ENCODE measurements around the gene RBMS3. TPM values are rescaled to one million over a fixed set of nuclear protein-coding genes. Genes with fewer than 3 reads are reported as not detected.
A peak's percentile ranks its signal among the peaks of the same experiment; 100 is the strongest.

RBMS3 gene
- total RNA-seq, 4 donors from 2014 or later, result 51.5 to 76.0 (median 66.6) TPM

DNA sequence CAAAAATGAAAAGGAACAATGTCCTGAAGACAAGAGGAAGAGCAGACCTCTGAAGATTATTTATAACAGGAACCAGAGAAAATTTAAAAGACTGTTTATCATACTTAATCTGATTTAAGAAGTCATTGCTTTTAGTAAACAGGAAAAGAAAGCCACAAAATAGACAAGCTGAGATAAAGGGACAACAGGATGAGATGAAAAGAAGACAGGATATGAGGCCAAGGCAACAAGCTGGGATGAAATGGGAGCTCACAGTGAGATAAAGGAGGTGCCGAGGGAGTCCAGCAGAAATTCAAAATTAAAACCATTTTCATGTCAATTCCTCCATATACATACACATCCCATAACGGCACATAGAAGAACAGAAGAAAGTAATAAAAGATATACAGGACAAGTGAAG, 277.0 kb downstream of the RBMS3 start:
- no peak overlapping the region for H3K4me3 ChIP-seq
- WGBS, 2 donors (ENCODE audit: low coverage in 1 of 2), result 71 to 92% methylated on average over 2 of the region's 2 CpGs
- no peak for ATAC-seq
- peaks cover 0 to 15% (median 0%) of the 10 kb centered on the region in 3 donors for H3K4me1 ChIP-seq
- H3K27me3 ChIP-seq, result no peaks in the 10 kb centered on the region
- TF ChIP-seq POLR2AphosphoS5 (IDR thresholded peaks at IDR 0.05) (no peak), POLR2A (IDR thresholded peaks at IDR 0.05) (no peak)
- TF ChIP-seq, protein P1, sequence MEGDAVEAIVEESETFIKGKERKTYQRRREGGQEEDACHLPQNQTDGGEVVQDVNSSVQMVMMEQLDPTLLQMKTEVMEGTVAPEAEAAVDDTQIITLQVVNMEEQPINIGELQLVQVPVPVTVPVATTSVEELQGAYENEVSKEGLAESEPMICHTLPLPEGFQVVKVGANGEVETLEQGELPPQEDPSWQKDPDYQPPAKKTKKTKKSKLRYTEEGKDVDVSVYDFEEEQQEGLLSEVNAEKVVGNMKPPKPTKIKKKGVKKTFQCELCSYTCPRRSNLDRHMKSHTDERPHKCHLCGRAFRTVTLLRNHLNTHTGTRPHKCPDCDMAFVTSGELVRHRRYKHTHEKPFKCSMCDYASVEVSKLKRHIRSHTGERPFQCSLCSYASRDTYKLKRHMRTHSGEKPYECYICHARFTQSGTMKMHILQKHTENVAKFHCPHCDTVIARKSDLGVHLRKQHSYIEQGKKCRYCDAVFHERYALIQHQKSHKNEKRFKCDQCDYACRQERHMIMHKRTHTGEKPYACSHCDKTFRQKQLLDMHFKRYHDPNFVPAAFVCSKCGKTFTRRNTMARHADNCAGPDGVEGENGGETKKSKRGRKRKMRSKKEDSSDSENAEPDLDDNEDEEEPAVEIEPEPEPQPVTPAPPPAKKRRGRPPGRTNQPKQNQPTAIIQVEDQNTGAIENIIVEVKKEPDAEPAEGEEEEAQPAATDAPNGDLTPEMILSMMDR (IDR thresholded peaks at IDR 0.05), result no peak
- H3K9me3 ChIP-seq, result no peaks in the 10 kb centered on the region
- H3K36me3 ChIP-seq, result no peaks in the 10 kb centered on the region
- H3K27ac ChIP-seq, result no peak overlapping the region

DNA sequence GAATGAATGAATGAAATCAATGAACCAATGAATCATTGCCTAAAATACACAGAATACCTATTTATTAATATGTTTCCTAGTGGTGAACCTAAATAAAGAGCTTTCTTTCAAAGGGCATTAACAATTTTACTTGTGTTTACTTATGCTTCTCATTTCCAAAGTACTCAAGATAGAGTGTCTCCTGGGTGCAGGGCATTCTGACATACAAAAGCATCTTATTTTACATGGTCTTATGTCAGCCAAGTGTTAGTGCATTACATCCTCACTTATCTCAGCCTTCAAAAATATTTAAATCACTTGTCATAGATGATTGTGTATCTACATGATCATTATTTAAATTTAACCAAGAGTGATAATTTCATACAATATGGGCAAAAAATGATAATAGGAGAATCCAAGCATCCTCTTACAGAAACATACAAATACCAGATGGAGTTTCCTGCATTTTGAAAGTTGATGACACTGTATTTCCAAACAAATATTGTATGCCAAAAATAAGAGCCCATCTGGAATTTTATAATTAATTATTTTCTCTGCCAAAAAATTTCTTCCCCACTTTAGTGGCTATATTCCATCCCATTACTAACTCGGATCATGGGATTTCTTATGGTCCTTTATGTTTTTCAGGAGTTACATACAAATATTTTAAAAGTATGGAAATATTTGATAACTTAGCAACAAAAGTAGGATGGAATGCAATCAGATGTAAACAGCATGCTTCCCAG, 279.0 kb downstream of the RBMS3 start:
- no peak overlapping the region for H3K4me3 ChIP-seq
- no peaks in the 10 kb centered on the region for H3K27me3 ChIP-seq
- ATAC-seq, result no peak
- TF ChIP-seq POLR2AphosphoS5 (IDR thresholded peaks at IDR 0.05) (no peak), EP300 (IDR thresholded peaks at IDR 0.05) (no peak), POLR2A (IDR thresholded peaks at IDR 0.05) (no peak)
- TF ChIP-seq, protein P1 (IDR thresholded peaks at IDR 0.05), result no peak
- 31 to 42% methylated on average over 1 of the region's 1 CpG for WGBS, 2 donors (ENCODE audit: low coverage in 1 of 2)
- no peak overlapping the region for H3K27ac ChIP-seq
- no peaks in the 10 kb centered on the region for H3K9me3 ChIP-seq
- peaks cover 0 to 5% (median 0%) of the 10 kb centered on the region in 3 donors for H3K4me1 ChIP-seq
- H3K36me3 ChIP-seq, result no peaks in the 10 kb centered on the region

DNA sequence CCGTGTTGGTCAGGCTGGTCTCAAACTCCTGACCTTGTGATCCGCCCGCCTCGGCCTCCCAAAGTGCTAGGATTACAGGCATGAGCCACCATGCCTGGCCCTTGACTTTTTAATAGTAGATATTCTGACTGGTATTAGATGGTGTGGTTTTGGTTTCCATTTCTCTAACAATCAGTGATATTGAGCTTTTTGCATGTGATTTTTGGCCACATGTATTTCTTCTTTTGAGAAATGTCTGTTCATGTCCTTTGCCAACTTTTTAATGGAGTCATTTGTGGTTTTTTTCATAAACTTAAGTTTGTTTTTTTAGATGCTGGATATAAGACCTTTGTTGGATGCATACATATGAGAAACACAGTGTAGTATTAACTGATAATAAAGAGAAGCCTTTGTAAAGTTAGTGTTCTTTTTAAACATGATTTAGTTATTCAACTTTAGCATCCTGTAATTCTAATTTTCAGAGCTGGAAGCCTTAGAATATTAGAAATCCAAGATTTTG, 280.8 kb downstream of the RBMS3 start:
- Histone ChIP-seq H3K27ac (peak overlapping the region in 1 of 4 donors; percentile 12), H3K9me3 (no peaks in the 10 kb centered on the region), H3K27me3 (no peaks in the 10 kb centered on the region), H3K36me3 (no peaks in the 10 kb centered on the region), H3K4me3 (no peak overlapping the region), H3K4me1 (peaks cover 0 to 9% (median 0%) of the 10 kb centered on the region in 3 donors)
- WGBS, 2 donors (ENCODE audit: low coverage in 1 of 2), result 77% methylated on average over 4 of the region's 4 CpGs; no CpG with 5 or more reads in 1 of the 2 donors
- no peak for ATAC-seq
- TF ChIP-seq POLR2AphosphoS5 (IDR thresholded peaks at IDR 0.05), result no peak
- no peak for TF ChIP-seq POLR2A (IDR thresholded peaks at IDR 0.05)
- TF ChIP-seq, protein P1 (IDR thresholded peaks at IDR 0.05), result no peak
- no peak for TF ChIP-seq EP300 (IDR thresholded peaks at IDR 0.05)

DNA sequence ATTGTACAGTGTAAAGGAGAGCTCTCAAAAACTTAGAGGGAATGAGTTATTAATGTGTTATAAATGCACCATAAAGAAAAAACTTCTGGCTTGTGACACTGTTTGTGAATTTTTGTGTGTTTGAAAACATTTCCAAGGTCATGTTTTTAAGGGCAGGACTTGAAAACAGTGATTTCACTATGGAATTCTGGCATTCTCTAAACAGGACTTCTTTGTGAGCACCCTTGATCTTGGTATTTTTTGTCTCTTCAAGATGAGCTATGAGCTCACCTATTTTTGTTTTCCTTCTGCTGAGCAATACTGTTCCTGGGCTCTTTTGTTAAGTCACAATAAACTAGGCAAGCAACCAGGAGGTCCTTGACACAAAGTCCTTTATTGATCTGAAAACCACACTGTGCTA, 284.4 kb downstream of the RBMS3 start:
- H3K36me3 ChIP-seq, result no peaks in the 10 kb centered on the region
- no peak overlapping the region for H3K4me3 ChIP-seq
- no peaks in the 10 kb centered on the region for H3K27me3 ChIP-seq
- TF ChIP-seq EP300 (IDR thresholded peaks at IDR 0.05), result no peak
- TF ChIP-seq POLR2AphosphoS5 (IDR thresholded peaks at IDR 0.05), result no peak
- no peak for TF ChIP-seq POLR2A (IDR thresholded peaks at IDR 0.05)
- TF ChIP-seq, protein P1 (IDR thresholded peaks at IDR 0.05), result no peak
- no peak for ATAC-seq
- no peak overlapping the region for H3K27ac ChIP-seq
- peaks cover 0 to 22% (median 0%) of the 10 kb centered on the region in 3 donors for H3K4me1 ChIP-seq
- H3K9me3 ChIP-seq, result no peaks in the 10 kb centered on the region

DNA sequence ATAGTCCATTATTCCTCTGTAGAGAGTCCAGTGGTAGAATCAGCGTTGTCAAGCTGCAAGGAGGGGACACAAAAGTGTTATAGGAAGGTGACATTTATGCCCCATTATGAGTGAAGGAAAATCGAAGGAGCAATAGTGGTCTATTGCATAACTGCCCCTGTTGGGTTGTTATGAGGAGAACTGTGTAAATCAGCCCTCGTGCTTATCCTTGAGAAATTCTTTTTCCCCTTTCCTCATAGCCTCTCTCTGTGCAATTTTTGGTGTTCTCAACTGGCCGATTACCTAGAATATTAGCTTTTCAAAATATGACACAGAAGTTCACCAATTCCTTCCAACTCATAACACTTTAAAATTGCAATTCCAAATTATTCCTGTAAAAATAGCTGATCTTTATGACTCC, 286.6 kb downstream of the RBMS3 start:
- TF ChIP-seq POLR2AphosphoS5 (IDR thresholded peaks at IDR 0.05) (no peak), POLR2A (IDR thresholded peaks at IDR 0.05) (no peak), EP300 (IDR thresholded peaks at IDR 0.05) (no peak)
- TF ChIP-seq, protein P1 (IDR thresholded peaks at IDR 0.05), result no peak
- peak; percentile 43 for ATAC-seq
- H3K4me3 ChIP-seq, result no peak overlapping the region
- no peaks in the 10 kb centered on the region for H3K36me3 ChIP-seq
- no peak overlapping the region for H3K27ac ChIP-seq
- H3K4me1 ChIP-seq, result peaks cover 0 to 22% (median 0%) of the 10 kb centered on the region in 3 donors
- no peaks in the 10 kb centered on the region for H3K27me3 ChIP-seq
- peaks cover 0 to 8% (median 0%) of the 10 kb centered on the region in 3 donors for H3K9me3 ChIP-seq
- WGBS, 2 donors (ENCODE audit: low coverage in 1 of 2), result 70 to 77% methylated on average over 3 to 4 of the region's 4 CpGs
